ENCODE measurements around the gene ASTN2.

ASTN2 gene

GRCh38 chr9:116516456-116516855 lies 898.4 kb downstream of the ASTN2 start:
- H3K27ac ChIP-seq = no peak overlapping the region
- DNase-seq (ENCODE audit: low spot score) = no peak
- no peak overlapping the region for H3K4me3 ChIP-seq
- no peak for TF ChIP-seq CTCF (IDR thresholded peaks at IDR 0.05)

- H3K27ac ChIP-seq = no peak overlapping the region
- DNase-seq (ENCODE audit: low spot score) = no peak
- H3K4me3 ChIP-seq = no peak overlapping the region
- no peak for TF ChIP-seq CTCF (IDR thresholded peaks at IDR 0.05)
Observed at GRCh38 chr9:116515541-116515940, 899.3 kb downstream of the ASTN2 start.

DNA sequence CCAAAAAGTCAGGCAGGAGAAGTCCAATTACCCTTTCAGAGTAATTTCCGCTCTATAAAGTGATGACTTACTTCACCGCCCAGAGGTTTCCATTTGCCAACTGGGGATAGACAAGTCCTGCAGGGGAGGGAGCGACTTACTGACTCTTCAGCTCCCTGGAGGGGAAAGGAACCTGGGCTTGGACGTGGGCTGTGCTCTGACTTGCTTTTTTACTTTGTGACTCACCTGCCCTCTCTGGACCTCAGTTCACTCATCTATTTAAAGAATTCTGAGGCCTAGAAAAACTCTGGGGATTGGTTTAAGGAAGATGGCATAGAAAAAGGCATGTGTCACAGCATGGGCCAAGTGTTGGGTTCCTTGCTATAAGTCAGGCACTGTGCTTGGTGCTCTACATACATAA lies 908.2 kb downstream of the ASTN2 start:
- H3K27ac ChIP-seq = no peak overlapping the region
- no peak for TF ChIP-seq CTCF (IDR thresholded peaks at IDR 0.05)
- DNase-seq (ENCODE audit: low spot score) = no peak
- no peak overlapping the region for H3K4me3 ChIP-seq

DNA sequence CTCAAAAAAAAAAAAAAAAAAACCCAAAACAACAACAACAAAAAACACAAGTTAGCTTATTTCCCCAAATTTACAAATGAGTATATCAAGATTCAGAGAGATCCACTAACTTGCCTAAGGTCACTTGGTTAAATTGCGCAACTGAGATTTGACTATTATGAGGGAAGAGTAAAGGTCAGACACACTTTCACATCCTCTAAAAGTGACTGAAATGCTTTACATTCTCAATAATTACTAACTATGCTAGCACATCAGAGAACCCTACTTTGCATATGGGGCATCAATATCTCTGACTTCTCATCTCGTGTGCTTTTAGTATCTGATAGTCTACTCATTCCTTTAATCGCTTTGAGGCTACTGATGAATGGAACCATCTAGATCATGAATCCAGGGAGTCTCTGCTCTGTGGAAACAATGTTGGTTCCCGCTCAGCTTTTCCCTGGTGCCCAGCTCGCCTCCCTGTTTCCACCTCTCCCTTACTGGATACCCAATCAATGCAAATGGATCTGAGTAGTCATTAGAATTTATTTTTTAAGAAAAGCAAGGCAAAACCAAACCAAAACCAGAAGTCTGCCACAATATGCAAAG lies 909.9 kb downstream of the ASTN2 start:
- TF ChIP-seq CTCF (IDR thresholded peaks at IDR 0.05) = no peak
- H3K27ac ChIP-seq = no peak overlapping the region
- no peak overlapping the region for H3K4me3 ChIP-seq
- no peak for DNase-seq (ENCODE audit: low spot score)

DNA sequence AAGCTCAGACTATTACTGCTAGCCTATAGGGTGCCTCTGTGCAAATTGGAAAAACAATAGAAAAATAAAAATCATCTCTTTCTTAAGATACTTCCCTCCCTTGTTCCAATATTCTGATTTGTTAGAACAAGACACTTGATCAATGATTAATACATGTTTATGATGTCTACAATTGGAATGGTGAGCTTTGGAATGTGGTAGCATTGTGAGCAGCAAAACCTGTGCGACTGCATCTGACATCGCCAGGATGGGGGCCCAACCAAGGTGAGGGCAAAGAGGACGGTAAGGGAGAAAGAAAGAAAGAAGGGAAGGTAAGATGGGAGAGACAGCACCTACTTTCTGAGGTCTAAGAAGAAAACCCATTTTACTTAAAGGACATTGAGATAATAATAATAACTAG lies 910.8 kb downstream of the ASTN2 start:
- H3K4me3 ChIP-seq = no peak overlapping the region

GRCh38 chr9:116502746-116503145 lies 912.1 kb downstream of the ASTN2 start:
- Histone ChIP-seq H3K4me3 (no peak overlapping the region), H3K27ac (no peak overlapping the region)
- no peak for TF ChIP-seq CTCF (IDR thresholded peaks at IDR 0.05)
- DNase-seq (ENCODE audit: low spot score) = no peak

More for the DNA sequence above, 910.8 kb downstream of the ASTN2 start:
- no peak overlapping the region for H3K27ac ChIP-seq
- DNase-seq (ENCODE audit: low spot score) = no peak
- no peak for TF ChIP-seq CTCF (IDR thresholded peaks at IDR 0.05)

- TF ChIP-seq CTCF (IDR thresholded peaks at IDR 0.05) = no peak
- Histone ChIP-seq H3K4me3 (no peak overlapping the region), H3K27ac (no peak overlapping the region)
- DNase-seq (ENCODE audit: low spot score) = no peak
Observed at GRCh38 chr9:116501871-116502270, 913.0 kb downstream of the ASTN2 start.
